K562 (cell line): Measurements from ENCODE around the gene ATL3. TPM values are rescaled to one million over a fixed set of nuclear protein-coding genes. Genes with fewer than 3 reads are reported as not detected.

Experiments used
- HMBOX1 ChIP-seq: sonication (generic); IDR thresholded peaks from 2 replicates; pipeline ENCODE4 v1.6.1; 2016
- HNRNPLL ChIP-seq: fragments of 200-400 bp; formaldehyde crosslinking; IDR thresholded peaks from 2 replicates; pipeline ENCODE4 v1.6.1; 2017; ENCODE audit warnings: low read length, low read depth, mild to moderate bottlenecking; ENCODE audit not compliant: poor library complexity, severe bottlenecking
- KHSRP ChIP-seq: fragments of 450-650 bp; IDR thresholded peaks from 2 replicates; pipeline ENCODE4 v1.6.1; 2017
- MAX ChIP-seq: sonication (generic); formaldehyde crosslinking; IDR thresholded peaks from 2 replicates; pipeline ENCODE4 v1.9.0; 2022; ENCODE audit warnings: mild to moderate bottlenecking, missing genetic modification reagents
- MEIS2 ChIP-seq: fragments of 450-650 bp; IDR thresholded peaks from 2 replicates; pipeline ENCODE4 v1.6.1; 2014; ENCODE audit warnings: mild to moderate bottlenecking; ENCODE audit not compliant: partially characterized antibody
- NFIX ChIP-seq: fragments of 250-450 bp; sonication (Bioruptor Pico); IDR thresholded peaks from 2 replicates; pipeline ENCODE4 v1.4.0; 2020; ENCODE audit warnings: low read depth, mild to moderate bottlenecking, moderate library complexity
- RBM17 ChIP-seq: fragments of 200-400 bp; formaldehyde crosslinking; IDR thresholded peaks from 2 replicates; pipeline ENCODE4 v1.6.1; 2017; ENCODE audit warnings: low read depth, mild to moderate bottlenecking, low read length, borderline replicate concordance
- RFX5 ChIP-seq: IDR thresholded peaks from 2 replicates; pipeline ENCODE4 v1.6.1; 2011; ENCODE audit warnings: low read depth, mild to moderate bottlenecking, improper control_type of control experiment, low read length
- RFX7 ChIP-seq: fragments of 250-450 bp; sonication (Bioruptor Pico); IDR thresholded peaks from 2 replicates; pipeline ENCODE4 v1.5.1; 2021; ENCODE audit warnings: mild to moderate bottlenecking
- SMARCE1 ChIP-seq: fragments of 450-650 bp; IDR thresholded peaks from 2 replicates; pipeline ENCODE4 v1.7.1; 2016; ENCODE audit warnings: mild to moderate bottlenecking
- ZBTB49 ChIP-seq: sonication (generic); formaldehyde crosslinking; IDR thresholded peaks from 2 replicates; pipeline ENCODE4 v1.8.0; 2022; ENCODE audit warnings: missing genetic modification reagents, mild to moderate bottlenecking, borderline replicate concordance
- ZNF121 ChIP-seq: sonication (generic); formaldehyde crosslinking; conservative IDR thresholded peaks from 2 replicates; pipeline ENCODE4 v1.8.0; 2022; ENCODE audit warnings: missing genetic modification reagents
- ZNF592 ChIP-seq: fragments of 450-650 bp; IDR thresholded peaks from 2 replicates; pipeline ENCODE4 v1.6.1; 2017; ENCODE audit warnings: antibody characterized with exemption, mild to moderate bottlenecking
- ZNF696 ChIP-seq: fragments of 250-450 bp; sonication (Bioruptor Pico); conservative IDR thresholded peaks from 2 replicates; pipeline ENCODE4 v1.4.0; 2020; ENCODE audit warnings: mild to moderate bottlenecking, moderate library complexity
- polyA plus RNA-seq, 8 experiments: library from polyadenylated mRNA; depleted of rRNA in 4 of 8; stranded (reverse) in 5 of 8; unstranded in 3 of 8; fragments of >200 nt; fragmentation: Nextera tagmentation in 2 of 8; fragmentation: Illumina TruSeq in 1 of 8; extraction: Ambion mirVana in 2 of 8; extraction: Trizol in 1 of 8; gene quantifications; 2 replicates each; pipeline versions ENCODE4 v1.2.1 to v1.2.3, GENCODE V29; 2011 to 2014; ENCODE audit warnings: inconsistent platforms in 1 of 8, missing spikeins in 1 of 8
- total RNA-seq, 7 experiments: library from RNA; depleted of rRNA in 6 of 7; stranded (reverse); fragments of >200 nt in 6 of 7; fragmentation: Illumina TruSeq in 2 of 7; extraction: Trizol in 2 of 7; gene quantifications; 2 replicates each; pipeline versions ENCODE4 v1.2.1 to v1.2.3, GENCODE V29; 2011 to 2021; ENCODE audit warnings: low replicate concordance in 1 of 7
- TF ChIP-seq, protein P1 (sequence below): fragments of 450-650 bp; IDR thresholded peaks from 2 replicates; pipeline ENCODE4 v1.6.1; 2017; ENCODE audit warnings: antibody characterized with exemption

ATL3 gene
- total and polyA plus RNA-seq, 9 of the 15 experiments (the other 6 are each of a cell fraction or from before 2014, with no cell fraction given): 18.2 to 39.8 (median 23.9) TPM

- TF ChIP-seq, protein P1, sequence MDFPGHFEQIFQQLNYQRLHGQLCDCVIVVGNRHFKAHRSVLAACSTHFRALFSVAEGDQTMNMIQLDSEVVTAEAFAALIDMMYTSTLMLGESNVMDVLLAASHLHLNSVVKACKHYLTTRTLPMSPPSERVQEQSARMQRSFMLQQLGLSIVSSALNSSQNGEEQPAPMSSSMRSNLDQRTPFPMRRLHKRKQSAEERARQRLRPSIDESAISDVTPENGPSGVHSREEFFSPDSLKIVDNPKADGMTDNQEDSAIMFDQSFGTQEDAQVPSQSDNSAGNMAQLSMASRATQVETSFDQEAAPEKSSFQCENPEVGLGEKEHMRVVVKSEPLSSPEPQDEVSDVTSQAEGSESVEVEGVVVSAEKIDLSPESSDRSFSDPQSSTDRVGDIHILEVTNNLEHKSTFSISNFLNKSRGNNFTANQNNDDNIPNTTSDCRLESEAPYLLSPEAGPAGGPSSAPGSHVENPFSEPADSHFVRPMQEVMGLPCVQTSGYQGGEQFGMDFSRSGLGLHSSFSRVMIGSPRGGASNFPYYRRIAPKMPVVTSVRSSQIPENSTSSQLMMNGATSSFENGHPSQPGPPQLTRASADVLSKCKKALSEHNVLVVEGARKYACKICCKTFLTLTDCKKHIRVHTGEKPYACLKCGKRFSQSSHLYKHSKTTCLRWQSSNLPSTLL: 0 out of 2 replicates have a peak, but pooled peaks have one; percentile 5
- TF ChIP-seq ZNF592 (no peak), NFIX (CRISPR knock-in tag) (no peak), RBM17 (no peak), KHSRP (no peak), MEIS2 (peak; percentile 9), HMBOX1 (no peak; the same call in 1 of the 2 replicates), ZNF696 (CRISPR knock-in tag) (no peak), RFX5 (no peak), ZBTB49 (CRISPR knock-in tag) (no peak), RFX7 (no peak), ZNF121 (CRISPR knock-in tag) (no peak), HNRNPLL (no peak), SMARCE1 (no peak; the same call in 1 of the 2 replicates), MAX (CRISPR knock-in tag) (no peak)
These were observed 11.2 kb upstream of the ATL3 start (continued) for GRCh38 chr11:63682066-63683021.
